GM18861 (cell line): ENCODE data around the gene ID4.
"Not testable (repeated sequence)": the region's sequence is repeated elsewhere in the genome, so short reads cannot be mapped to it uniquely, and the experiment has no call there.

ENCODE experiments used
- ATAC-seq: cut with Tn5 transposase; IDR thresholded peaks from one replicate; pipeline ENCODE4 v1.9.1; 2021; ENCODE audit not compliant: unreplicated experiment

Gene ID4

DNA sequence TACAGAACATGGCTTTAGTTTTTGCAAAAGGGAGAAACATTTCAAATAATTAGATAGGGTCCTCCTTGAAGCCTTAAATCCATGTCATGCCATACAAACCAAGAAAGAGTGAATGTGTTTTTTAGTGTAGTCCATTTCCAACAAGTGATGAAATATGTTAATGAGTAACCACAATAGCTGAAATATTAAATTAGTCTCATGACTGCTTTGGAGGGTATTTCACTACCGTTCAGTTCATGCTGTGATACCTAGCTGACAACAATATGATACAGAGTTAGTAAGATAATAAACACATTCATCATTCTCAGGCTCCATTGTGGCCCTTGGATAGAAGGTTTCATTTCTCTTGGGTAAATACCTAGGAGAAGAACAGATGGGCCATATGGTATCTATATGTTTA is 5.8 kb upstream of the ID4 start:
- no peak for ATAC-seq

DNA sequence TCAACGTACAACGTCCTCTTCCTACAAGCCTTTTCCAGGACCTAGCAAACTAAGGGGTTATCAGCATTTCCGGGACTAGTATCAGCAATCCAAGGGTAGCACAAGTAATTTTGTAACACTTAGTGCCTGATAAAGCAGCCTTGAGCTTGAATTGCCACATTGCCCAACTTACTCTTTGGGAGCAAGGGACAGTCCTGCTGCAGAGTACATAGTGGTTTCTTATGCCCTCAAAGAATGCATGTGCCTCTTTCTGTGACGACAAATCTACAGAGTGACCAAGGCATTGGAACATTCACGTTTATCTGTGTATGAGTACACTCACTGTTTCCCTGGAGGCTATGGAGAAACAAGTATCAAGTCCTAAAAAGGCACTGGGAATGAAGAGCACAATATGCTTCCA is 3.2 kb upstream of the ID4 start:
- ATAC-seq: no peak

DNA sequence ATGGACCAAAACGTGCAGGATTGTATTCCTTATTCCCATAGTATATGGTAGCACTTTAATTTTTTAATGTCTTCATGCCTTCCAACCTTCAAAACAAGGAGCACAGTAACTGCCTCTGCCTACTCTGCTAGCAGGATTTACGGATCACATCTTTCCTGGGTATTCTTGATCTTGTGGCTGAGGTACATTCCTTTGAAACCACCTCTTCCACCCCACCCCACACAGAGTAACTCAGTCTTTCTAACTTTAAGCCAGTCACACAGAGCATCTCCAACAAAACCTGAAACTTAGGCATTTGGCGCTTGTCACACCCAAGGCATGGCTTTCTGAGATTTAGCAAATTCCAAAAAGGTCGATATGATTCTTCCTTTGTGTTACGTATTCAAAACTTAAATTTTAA is 2.3 kb upstream of the ID4 start:
- no peak for ATAC-seq

DNA sequence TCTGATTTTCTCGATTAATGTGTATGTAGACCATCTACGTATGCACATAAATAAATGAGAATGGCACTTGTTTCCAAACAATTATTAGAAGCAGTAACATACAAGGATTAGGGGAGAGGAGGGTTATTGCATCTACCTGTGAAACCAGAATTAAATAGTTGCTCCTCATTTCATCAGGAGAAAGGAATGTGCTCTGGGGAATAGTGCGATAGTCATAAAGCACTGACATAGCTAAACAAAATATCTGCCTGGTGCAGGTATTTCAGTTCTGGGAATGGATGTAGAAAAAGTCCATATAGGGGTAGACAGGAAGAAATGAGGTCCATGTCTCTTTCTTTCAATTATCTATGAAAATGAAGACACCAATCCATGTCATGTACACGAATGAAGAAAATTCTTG is 1.6 kb upstream of the ID4 start:
- ATAC-seq: no peak

DNA sequence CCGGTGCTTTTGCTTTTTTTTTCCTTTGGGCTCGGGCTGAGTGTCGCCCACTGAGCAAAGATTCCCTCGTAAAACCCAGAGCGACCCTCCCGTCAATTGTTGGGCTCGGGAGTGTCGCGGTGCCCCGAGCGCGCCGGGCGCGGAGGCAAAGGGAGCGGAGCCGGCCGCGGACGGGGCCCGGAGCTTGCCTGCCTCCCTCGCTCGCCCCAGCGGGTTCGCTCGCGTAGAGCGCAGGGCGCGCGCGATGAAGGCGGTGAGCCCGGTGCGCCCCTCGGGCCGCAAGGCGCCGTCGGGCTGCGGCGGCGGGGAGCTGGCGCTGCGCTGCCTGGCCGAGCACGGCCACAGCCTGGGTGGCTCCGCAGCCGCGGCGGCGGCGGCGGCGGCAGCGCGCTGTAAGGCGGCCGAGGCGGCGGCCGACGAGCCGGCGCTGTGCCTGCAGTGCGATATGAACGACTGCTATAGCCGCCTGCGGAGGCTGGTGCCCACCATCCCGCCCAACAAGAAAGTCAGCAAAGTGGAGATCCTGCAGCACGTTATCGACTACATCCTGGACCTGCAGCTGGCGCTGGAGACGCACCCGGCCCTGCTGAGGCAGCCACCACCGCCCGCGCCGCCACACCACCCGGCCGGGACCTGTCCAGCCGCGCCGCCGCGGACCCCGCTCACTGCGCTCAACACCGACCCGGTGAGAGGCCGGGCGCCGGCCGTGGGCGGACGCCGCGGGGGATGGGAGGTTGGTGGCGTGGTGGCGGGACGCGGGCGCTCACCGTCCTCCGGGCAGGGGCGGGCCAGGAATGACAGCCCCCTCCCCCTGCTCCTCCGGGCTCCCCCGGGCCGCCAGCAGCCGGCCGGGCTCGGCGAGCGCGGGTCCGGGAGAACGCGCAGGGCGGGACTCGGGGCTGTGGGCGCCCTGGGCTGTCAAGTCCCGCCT is 606 bp downstream of the ID4 start:
- ATAC-seq: no peak

DNA sequence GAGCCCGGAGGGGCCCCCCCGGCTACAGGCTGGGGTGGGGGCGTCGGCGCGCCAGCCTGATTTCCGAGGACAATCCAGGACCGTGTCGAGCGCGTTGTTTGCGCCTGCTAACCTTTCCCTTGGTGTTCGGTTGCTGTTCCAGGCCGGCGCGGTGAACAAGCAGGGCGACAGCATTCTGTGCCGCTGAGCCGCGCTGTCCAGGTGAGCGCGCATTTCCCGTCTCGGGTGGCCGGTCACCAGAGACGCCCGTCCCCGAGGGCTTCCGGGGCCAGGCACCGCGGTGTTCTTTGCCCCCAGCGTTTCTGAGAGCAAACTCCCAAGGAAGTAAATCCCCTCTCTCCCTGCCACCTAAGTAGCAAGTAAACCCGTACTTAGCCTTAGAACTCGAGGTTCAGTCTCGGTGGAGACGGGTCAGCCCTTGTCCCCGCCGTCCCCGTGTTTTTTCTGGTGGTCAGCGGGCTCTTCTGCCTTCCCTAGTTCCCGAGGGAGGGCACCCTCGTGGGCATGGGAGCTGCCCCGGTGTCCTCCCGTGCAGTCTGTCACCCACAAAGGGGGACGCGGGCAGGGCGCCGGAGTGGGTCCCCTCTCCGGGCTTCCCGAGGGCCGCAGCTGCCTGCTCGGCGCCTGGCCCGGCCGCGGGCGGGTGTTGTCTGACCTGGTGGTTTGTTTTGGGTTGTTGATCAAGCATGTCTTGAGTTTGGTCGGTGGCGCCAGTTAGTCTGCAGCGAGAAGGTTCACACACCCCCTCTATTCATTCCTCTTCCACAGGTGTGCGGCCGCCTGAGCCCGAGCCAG is 1.5 kb downstream of the ID4 start:
- ATAC-seq: no peak

DNA sequence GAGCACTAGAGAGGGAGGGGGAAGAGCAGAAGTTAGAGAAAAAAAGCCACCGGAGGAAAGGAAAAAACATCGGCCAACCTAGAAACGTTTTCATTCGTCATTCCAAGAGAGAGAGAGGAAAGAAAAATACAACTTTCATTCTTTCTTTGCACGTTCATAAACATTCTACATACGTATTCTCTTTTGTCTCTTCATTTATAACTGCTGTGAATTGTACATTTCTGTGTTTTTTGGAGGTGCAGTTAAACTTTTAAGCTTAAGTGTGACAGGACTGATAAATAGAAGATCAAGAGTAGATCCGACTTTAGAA is 2.0 kb downstream of the ID4 start:
- no peak for ATAC-seq

DNA sequence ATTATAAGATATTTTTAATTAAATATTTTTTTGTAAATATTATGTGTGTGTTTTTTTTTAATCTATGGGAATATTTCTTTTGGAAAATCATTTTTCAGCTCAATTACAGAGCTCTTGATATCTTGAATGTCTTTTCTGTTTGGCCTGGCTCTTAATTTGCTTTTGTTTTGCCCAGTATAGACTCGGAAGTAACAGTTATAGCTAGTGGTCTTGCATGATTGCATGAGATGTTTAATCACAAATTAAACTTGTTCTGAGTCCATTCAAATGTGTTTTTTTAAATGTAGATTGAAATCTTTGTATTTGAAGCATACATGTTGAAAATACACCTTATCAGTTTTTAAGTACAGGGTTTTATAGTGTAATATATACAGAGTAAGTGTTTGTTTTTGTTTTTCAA is 2.6 kb downstream of the ID4 start:
- ATAC-seq: no peak

DNA sequence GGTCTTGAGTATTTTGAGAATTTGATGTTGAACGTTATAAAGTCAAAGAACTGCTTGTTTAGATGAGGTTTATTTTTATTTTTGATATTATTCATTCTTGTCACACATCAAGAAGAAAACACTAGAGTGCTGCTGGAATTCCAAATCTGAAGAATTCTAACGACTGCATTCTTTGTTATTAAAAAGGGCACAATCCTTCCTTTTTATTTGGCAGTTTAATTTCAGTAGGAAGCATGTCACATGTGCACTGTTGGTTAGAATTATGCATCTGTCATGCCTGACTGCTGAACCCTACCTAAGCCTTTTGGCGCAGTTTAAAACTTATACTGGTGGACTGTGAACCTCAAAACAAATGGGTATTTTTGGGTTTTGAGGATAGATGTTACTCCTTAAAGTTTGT is 4.0 kb downstream of the ID4 start:
- ATAC-seq: no peak

DNA sequence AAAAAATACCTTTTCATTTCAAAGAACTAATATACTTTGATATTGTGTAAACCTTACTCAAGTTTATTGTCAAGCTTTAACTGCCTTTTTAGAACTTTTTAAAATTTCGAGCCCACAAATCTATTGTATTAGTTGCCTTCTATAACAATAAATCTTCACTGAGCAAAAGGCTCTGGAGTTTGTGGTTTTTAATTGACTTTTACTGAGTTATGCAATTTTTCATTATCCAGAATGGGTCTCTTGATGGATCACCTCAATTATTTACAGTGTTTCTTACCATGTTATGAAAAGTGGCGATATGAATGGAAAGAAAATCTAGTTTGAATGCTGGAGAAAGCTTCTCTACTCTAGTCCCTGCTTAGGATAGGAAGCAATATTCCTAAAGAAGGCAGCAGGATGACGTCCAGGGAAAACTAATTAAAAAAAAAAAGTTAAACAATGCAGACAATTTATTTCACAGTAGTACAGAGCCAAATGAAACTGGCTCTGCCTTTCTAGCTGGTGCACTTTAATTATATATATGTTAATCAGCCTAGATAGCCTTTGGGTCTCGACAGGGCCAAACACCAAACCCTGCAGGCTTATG is 5.0 kb downstream of the ID4 start:
- ATAC-seq: no peak

DNA sequence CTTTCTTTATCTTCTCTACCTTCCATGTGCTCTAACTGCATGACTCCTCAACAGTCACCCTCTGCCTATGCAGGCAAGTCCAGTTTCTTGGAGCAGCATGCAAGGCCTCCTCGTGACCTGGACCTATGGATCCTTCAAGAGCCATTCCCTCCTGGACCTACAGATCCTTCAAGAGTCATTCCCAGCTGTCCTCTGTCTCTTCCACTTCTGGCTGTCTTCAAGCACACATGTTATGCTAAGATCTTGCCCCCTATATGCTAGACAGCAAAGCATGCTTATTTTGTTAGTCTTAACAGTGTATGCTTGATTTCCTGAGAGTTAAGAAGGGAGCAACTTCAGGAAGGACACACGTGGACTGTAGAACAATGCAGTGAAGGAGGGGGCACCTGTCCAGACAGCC is 7.5 kb downstream of the ID4 start:
- ATAC-seq: no peak

DNA sequence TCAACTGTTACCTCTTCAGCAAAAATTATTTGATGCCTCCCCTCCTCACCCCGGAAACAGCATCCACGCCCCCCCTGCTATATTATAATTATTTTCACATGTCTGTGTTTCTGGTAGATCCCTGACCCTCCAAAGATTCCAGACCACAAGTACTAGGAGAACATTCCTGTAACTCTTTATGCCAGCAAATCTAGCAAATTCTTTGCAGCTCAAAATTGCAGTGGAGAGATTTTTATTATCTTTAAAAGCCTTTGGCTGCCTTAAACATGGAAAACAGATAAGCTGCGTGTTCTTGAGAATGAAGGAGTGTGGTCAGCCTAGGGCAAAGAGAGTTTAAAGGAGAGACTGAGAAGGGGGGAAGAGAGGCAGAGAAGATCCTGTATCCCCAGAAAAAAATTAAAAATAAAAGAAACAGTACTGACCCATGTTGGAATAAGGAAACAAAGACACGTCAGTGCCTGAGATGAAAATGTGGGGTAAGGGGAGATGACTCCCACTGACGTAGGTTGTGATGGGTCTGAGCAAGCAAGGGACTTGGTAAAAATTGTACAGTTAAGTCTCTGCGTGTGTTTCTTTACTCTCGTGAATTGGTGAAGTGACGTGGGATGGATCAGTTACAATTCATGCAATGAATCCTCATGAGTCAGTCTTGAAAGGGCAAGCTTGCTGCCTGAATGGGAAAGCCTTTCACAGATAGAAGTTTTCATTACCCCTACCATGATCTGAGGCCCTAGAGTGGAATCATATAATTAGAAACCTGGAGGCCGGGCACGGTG is 8.3 kb downstream of the ID4 start:
- no peak for ATAC-seq

DNA sequence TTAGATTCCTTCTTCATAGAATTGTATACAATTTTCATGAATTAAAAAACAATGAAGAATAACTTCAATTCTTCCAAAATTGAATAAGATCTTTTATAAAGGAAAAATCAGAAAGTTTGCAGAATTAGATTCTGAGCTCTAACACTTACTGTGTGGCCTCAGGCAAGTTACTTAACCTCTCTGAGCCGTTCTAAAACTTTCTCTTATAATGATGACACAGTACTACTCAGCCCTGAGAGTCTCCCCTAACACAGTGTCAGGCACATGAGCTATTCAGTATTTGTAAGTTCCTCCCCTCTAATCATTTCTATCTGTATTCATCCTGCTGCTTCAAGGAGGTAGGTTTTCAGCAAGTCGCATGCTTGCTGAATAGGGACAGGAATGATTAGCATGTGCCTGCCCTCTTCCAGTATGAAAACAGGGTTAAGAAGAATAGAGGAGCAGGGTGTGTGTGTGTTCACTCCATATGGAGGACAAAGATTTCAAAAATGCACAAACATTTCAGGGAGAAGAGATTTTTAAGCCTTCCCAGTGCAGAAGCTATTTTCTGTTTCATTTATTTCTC is 11.4 kb downstream of the ID4 start:
- no peak for ATAC-seq

DNA sequence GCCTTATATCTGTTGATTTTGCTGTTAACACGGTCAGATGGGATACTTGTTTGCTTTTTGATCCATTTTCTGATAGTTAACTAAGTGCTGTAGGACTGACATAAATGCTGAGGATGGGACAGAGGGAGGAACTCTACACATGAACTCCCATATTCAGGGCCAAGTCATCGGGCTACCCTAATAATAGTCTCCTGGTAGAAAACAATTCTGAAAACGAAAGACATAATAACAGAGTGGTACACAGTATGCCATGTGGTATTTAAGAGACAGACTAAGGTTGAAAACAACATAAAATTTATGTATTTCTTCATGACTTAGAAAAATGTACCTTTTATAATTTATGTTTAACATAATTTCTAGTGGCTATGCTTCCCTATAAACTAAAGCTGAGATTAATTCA is 12.0 kb downstream of the ID4 start:
- no peak for ATAC-seq

DNA sequence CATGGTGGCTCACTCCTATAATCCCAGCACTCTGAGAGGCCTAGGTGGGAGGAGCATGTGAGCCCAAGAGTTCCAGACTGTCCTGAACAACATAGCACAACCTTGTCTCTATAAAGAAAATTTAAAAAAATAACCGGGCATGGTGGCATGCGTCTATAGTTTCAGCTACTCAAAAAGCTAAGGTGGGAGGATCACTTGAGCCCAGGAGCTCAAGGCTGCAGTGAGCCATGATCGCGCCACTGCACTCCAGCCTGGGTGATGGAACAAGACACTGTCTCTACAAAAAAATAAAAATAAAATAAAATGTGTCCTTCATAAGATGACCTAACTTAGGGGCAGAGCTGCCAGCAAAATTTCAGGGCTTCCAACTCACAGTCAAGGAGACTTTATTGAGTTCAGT is 12.6 kb downstream of the ID4 start:
- ATAC-seq: no peak

DNA sequence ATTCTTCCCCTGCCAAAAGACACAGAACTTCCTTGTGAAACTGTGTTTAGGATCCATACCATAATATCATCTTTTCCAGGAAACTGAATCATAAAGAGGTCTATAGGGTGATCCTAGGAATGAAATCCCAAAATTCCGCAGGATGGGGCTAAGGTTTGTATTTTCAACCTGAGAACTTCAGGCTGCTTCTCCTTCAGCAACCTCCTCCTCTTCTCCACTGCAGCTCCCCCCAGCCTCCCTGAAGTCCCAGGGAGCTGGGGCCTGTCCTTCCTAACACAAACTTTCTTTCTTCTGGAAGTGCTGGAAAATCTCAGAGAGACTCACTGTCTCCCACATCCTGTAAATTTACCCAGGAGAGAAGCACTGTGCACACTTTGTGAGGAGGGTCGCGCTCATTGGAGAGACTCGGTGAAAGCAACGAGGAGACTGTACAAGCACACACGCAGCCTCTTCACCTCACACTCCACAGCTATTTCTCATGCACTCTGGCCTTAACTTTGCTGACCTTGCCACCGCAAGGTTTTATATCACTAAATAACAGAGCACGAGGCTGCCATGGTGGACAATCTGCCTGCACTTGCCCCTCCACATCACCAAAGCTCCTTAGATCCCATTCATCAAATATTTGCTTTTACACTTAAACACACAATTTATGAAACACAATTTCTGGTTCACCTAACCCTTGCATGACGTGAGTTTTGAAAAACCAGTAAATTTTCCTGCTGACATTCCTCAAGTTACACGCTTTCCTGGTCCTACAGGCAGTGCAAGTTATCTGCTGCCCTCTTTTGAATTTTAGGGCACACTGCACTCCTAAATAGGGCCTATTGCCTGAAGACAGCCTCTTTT is 14.3 kb downstream of the ID4 start:
- peak; percentile 67 for ATAC-seq

DNA sequence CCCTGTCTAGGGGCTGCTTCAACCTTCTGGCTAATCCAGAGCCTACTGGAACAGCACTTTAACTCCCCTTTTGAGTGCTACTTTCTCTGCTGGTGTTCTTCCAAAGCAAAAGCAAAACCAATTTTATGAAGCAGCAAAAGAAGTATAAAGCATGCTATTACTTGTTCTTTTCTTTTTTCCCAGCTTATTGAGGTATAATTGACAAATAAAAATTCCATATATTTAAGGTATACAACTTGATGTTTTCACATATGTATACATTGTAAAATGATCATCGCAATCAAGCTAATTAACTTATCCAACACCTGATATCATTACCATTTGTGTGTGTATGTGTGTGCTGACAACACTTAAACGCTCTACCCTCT is 14.9 kb downstream of the ID4 start:
- no peak for ATAC-seq

DNA sequence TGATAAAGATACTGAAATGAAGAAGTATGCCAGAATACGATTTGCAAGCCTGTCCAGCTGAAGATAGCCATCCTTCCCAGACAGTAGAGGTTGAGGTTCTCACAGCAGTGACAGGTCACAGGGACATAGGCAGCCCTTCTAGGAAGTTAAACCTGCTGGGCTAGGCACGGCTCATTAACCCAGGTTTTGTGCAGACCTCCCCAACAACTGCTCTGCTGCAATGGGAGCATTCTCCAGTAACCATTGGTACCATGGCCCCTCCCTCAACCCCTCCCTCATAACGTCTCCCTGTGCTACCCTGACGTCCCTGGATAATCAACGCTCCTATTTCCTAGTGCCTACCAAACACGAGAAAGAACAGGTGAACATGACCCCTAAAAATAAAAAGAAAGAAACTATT is 15.8 kb downstream of the ID4 start:
- no peak for ATAC-seq

DNA sequence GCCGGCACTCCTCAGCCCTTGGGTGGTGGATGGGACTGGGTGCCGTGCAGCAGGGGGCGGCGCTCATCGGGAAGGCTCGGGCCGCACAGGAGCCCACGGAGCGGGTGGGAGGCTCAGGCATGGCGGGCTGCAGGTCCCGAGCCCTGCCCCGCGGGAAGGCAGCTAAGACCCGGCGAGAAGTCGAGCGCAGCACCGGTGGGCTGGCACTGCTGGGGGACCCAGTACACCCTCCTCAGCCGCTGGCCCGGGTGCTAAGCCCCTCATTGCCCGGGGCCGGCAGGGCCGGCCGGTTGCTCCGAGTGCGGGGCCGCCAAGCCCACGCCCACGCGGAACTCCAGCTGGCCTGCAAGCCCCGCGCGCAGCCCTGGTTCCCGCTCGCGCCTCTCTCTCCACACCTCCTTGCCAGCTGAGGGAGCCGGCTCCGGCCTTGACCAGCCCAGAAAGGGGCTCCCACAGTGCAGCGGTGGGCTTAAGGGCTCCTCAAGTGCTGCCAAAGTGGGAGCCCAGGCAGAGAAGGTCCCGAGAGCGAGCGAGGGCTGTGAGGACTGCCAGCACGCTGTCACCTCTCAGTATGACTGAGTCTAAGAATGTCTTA is 17.3 kb downstream of the ID4 start:
- not testable (repeated sequence) for ATAC-seq

DNA sequence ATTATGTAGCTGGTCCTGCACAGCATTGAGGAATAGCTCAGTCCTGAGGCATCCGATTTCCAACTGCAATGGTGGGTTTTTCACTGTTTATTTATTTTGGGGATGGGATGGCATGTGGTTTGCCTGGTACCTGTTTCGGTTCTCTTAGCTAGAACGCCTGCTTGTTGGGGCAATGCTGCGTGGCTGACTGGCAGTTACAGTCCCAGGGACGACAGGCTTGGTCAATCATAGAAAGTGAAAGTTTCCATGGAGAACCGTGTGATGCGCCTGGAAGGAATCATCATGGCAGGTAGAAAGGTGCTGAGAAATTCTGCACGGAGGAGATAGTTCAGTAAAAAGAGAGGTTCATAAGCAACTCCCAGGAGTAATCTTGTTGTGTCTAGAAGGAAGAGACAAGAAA is 18.4 kb downstream of the ID4 start:
- ATAC-seq: no peak
